GM19025 (cell line): ENCODE measurements around the gene PIP4P1.
"Not testable (repeated sequence)": the region's sequence is repeated elsewhere in the genome, so short reads cannot be mapped to it uniquely, and the experiment has no call there.

Experiments used
- ATAC-seq: cut with Tn5 transposase; IDR thresholded peaks from one replicate; pipeline ENCODE4 v1.9.1; 2021; ENCODE audit warnings: mild to moderate bottlenecking, low read depth, moderate library complexity; ENCODE audit not compliant: unreplicated experiment

The PIP4P1 gene

GRCh38 chr14:20477211-20477876 lies 16.1 kb upstream of the PIP4P1 start:
- ATAC-seq: no peak

DNA sequence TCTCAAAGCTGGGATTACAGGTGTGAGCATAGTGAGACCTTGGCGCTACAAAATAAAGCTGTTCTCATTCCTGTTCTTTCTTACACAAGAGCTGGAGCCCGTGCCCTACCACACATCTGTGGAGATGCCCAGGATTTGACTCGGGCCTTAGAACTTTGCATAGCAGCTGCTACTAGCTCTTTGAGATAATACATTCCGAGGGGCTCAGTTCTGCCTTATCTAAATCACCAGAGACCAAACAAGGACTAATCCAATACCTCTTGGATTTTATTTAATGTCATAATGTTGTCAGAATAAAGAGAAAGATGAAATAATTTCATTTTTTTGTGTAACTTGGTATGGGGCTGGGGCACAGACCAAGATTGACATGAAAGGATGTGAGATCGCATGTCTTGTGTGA lies 15.5 kb upstream of the PIP4P1 start:
- ATAC-seq: no peak

GRCh38 chr14:20472536-20473169 lies 11.4 kb upstream of the PIP4P1 start:
- ATAC-seq: no peak

DNA sequence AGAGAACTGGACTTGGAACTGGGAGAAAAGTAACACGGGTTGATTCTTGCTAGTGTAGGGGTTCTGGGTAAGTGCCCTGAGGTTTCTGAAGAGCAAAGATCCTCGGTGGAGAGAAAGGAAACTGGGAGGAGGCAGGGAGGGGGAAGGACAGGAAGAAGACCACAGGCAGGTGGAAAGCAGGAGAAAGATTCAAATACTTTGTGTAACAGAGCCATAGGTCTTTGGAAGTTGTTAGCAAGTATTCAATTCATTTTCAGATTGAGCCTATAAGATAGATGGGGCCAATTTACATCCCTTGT lies 9.3 kb upstream of the PIP4P1 start:
- ATAC-seq: no peak

GRCh38 chr14:20469890-20470602 lies 8.8 kb upstream of the PIP4P1 start:
- peak; percentile 38 for ATAC-seq

GRCh38 chr14:20469242-20469889 lies 8.1 kb upstream of the PIP4P1 start, which contains the start of gene PNP:
Gene PNP (plus strand): TSS chr14:20469406. CDS start chr14:20469525, 119 bp downstream.
- peak; percentile 95 for ATAC-seq

DNA sequence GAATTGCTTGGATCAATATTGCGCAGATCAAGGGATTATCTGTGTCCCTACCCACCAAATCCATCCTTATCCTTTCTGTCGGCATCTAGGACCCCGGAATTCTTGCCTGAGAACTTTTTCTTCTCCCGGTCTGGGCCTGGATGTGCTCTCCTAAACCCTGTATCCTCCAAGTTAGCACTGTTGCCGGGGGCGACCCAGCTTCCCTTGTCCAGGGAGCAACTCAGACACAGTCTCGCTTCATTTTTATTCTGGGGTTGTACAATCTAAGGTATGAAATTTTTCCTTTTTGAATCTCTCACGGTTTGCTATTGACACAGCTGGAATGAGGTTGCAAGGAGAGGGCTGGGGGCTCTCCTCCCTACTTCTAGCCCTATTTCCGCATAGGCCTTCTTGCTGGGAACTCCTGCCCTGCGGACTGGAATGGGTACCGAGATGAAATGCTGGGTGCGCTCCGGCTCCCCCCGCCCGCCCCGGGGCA lies 7.6 kb upstream of the PIP4P1 start:
- peak; percentile 2 for ATAC-seq

DNA sequence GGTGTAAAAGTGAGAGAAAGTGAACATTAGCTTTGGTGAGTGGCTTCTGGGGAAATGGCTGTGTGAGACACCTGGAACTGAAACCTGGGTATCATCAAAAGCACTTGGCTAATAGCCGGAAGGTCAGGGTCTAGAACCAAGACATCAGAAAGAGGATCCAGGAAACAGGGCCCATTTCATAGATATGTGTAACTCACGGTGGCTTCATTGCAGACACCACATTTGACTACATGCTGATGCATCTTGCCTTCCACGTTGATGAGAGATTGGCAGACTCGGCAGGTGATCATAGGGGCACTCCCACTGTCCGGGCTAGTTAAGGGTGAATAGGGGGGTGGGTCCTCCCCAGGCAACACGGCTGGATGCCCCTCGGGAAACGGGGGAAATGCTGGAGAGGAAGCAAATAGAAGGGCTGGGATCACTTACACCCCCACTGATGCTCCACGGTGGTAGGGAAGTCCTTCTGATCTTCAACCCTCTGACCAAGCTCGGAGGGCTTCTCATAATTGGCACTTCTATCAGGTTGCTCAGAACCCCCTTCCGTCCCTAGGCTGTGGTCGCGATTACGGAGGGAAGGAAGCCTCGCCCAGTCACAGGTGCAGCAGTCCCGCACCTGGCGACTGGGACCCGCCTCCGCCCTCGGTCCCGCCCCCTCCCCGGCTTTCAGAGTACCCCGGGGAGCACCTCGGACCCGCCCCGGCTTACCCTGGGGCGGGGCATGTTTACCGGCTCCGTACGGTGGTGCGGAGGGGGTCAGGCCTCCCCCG lies 593 bp downstream of the PIP4P1 start:
- ATAC-seq: no peak

GRCh38 chr14:20458031-20458789 lies 3.0 kb downstream of the PIP4P1 start:
- no peak for ATAC-seq

- ATAC-seq: no peak
Measured at GRCh38 chr14:20456971-20457370, 4.3 kb downstream of the PIP4P1 start.

GRCh38 chr14:20455355-20456300 lies 5.6 kb downstream of the PIP4P1 start:
- ATAC-seq: peak; percentile 32

DNA sequence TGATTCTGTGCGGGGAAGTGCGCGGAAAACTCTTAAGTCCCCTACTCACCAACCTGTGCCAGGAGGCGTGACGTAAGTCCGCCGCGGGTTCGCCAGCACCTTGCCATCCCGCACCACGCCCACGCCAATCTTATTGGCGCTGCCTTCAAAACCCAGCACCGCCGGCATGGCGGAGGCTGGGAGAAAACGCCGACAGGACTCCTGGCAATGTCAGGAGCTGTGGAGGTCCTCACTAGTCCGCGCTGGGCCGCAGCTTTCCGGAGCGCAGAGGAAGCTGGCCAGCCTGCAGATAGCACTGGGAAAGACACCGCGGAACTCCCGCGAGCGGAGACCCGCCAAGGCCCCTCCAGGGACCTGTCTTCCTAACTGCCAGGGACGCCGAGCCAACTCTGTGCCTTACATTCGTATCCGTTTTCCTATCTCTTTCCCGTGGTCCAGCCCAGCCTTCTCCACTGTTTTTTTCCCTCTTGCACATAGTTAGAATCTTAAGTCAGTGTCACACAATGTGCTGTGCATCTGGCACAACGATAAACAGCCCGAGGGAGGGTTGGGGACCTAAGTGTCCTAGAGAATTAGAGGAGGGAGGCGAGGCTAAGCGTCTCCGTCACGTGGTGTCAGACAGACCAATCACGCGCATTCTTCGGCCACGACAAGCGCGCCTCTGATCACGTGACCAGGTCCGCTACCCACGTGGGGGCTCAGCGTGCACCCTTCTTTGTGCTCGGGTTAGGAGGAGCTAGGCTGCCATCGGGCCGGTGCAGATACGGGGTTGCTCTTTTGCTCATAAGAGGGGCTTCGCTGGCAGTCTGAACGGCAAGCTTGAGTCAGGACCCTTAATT lies 6.5 kb downstream of the PIP4P1 start, which contains the start of the genes APEX1 and OSGEP:
TSS of gene APEX1 (plus strand) at position 711 of the 839 bp plus-strand sequence. CDS start 420 bp downstream, outside the sequence.
TSS of gene OSGEP (minus strand) at position 297 of the 839 bp plus-strand sequence. CDS start at position 168, 129 bp downstream.
- peak; percentile 83 for ATAC-seq

GRCh38 chr14:20452831-20453230 lies 8.4 kb downstream of the PIP4P1 start:
- ATAC-seq: not testable (repeated sequence)

GRCh38 chr14:20446889-20447288 lies 14.3 kb downstream of the PIP4P1 start:
- ATAC-seq: no peak

DNA sequence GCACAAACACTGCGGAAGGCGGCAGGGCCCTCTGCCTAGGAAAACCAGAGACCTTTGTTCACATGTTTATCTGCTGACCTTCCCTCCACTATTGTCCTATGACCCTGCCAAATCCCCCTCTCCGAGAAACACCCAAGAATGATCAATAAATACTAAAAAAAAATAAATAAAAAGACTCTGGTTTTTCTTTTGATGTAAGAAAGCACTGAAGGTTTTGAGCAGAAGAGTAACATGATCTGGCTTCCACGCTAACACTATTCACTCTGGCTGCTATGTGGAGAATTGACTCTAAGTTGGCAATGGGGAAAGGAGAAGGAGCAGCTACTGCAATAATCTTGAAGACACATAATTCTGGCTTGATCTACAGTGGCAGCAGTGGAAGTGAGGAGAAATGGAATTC lies 17.6 kb downstream of the PIP4P1 start:
- ATAC-seq: not testable (repeated sequence)

- no peak for ATAC-seq
Measured at GRCh38 chr14:20441461-20441860, 19.8 kb downstream of the PIP4P1 start.

DNA sequence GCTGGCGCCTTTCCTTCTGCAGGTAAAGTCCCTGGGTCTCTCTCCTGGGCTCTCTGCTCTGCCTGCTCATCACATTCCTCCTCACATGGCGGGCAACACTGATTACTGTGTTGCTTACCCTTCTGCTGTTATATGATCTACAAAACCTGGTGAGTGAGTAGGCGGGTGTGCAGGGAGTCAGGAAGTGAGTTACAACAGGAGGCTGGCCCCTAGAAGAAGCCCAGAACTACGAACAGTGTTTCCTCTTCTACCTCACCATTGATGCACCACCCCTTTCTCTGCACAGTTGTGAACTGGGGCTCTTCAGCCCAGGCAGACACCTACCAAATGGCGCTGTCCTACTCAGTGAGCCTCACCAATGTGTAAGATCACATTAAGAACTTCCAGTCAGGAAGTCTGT lies 20.4 kb downstream of the PIP4P1 start:
- no peak for ATAC-seq
